GM21786 (cell line): Measurements from ENCODE around the gene DTD2.

ENCODE experiments used
- ATAC-seq: cut with Tn5 transposase; IDR thresholded peaks from one replicate; pipeline ENCODE4 v1.9.1; 2021; ENCODE audit not compliant: unreplicated experiment

Gene DTD2

DNA sequence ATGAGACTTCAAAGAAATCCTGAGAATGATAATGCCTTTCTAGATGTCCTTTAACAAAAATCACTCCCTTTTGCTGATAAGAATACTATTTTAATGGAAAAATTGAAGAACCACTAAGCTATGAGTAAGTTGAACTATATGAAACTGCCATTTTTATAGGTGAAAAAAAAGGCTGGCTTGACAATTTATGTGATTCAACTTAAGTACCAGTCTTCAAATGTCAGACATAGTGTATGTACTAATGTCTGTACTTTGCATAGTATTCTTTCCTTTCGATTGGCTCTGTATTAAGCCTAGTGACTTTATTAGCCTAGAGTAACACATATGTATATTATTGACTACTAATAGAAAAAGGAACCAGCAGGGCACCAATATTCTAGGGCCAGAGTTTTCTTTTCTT is 48.9 kb downstream of the DTD2 start:
- no peak for ATAC-seq

GRCh38 chr14:31405599-31406232 is 51.6 kb downstream of the DTD2 start:
- ATAC-seq, result no peak

GRCh38 chr14:31405106-31405505 is 52.2 kb downstream of the DTD2 start:
- ATAC-seq, result no peak

DNA sequence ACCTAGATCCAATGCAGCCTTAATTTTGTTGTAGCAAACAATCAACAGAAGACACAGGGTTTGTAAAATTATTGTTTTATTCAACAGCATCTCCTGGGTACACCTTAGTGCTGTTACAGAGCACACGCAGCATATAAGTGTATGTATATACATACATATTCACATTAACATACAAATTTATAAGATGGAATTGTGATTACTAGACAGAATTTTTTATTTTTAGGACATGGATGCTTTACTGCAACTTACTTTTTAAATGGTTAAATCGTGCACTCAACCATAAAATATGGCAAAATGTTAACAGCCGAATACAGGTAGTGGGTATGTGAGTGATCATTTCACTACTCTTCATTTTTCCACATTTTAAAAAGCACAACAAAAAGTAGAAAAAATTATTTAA is 53.6 kb downstream of the DTD2 start:
- no peak for ATAC-seq

DNA sequence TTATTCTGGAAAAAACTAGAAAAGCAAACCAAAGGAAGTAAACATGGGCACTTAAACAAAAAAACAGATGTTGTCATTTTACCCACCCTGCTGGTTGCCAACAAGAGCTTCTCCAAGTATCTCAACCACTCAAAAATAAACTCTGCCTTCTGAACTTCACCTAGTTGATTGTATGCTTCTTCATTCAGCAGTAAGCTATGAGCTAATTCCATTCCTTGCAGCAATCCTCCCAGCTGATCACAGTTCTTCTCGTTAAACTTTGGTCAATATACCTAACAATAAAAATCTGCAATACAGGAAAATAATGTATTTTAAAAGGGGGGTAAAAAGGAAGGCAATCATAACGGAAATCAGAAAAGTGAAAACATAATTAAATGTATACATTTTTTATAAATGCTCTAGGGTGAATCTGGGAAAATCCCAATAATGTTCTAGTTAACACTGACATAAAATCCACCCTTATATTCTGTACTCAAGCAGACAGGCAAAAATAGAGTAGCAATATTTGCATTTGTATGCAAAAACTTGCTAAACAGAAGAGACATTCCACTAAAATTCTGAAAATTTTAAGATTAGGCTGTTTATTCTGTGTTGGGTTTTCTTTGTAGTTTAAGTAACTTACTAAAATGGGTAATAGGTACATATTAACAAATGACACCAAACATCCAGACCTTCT is 54.4 kb downstream of the DTD2 start:
- no peak for ATAC-seq

- ATAC-seq, result no peak
Measured at GRCh38 chr14:31401369-31401932, 55.9 kb downstream of the DTD2 start.

DNA sequence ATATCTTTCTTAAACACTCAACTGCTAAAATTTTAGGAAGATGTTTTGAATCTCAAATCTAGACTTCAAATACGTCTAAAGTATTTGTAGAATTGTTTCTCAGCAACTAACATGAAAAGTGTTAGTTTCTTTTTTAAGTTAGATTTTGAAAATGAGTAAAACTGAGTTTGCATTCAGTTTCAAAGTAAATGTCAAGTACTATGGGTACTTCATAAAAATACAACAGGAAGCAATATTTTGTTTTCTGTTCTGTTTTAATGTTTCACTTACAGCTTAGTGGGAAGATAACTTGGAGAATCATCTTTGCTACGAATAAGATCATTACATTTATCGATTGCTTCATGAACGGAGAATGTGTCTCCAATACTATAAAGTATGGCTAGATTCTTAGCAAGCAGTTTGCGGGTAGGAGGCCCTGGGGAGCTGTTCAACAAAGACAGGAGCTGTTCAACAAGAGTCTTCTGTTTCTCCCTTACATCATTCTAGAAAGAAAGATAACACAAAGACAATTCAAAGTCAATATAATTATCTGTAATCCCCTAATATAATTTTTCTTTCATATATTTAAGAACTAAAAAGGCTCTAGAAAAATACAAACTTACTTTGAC is 57.2 kb downstream of the DTD2 start:
- no peak for ATAC-seq
